ENCODE results near the gene GABBR2.

The GABBR2 gene

GRCh38 chr9:98610711-98611110, 98.0 kb downstream of the GABBR2 start:
- H3K27ac ChIP-seq: no peak overlapping the region
- TF ChIP-seq CTCF (conservative IDR thresholded peaks at IDR 0.05): no peak

- H3K27ac ChIP-seq: no peak overlapping the region
These were observed 98.5 kb downstream of the GABBR2 start for GRCh38 chr9:98610211-98610610.

DNA sequence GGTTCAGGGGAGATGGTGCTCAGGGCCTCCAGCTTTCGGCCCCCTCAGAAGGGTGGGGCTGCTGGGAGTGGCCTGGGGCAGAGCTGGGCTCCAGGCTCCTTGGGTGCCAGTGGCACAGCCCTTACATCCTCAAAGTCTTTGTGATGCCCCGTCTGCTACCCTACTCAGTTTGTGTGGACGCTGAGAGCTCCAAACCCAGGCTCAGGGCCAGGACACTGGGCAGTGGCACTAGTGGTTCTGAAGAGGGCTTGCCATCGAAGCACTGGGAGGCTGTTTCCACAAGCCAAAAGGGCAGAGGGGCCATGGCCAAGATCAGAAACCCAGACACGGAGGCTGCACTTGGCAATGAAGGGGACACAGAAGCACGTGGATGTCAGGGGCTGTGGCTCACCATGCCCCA, 99.1 kb downstream of the GABBR2 start:
- no peak overlapping the region for H3K27ac ChIP-seq
- no peak for TF ChIP-seq CTCF (conservative IDR thresholded peaks at IDR 0.05)

More at GRCh38 chr9:98610211-98610610, 98.5 kb downstream of the GABBR2 start:
- no peak for TF ChIP-seq CTCF (conservative IDR thresholded peaks at IDR 0.05)

GRCh38 chr9:98607787-98608186, 100.9 kb downstream of the GABBR2 start:
- no peak overlapping the region for H3K27ac ChIP-seq
- TF ChIP-seq CTCF (conservative IDR thresholded peaks at IDR 0.05): no peak

DNA sequence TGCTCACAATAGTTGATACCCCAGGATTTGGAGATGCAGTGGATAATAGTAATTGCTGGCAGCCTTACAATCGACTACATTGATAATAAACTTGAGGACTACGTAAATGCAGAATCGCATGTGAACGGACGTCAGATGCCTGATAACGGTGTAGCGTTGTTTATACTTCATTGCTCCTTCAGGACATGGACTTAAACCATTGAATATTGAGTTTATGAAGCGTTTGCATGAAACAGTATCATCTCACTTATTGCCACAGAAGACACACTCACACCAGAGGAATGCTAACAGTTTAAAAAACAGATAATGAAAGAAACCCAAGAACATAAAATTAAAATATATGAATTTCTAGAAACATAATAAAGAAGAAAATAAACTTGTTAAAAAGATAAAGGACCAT, 101.6 kb downstream of the GABBR2 start:
- TF ChIP-seq CTCF (conservative IDR thresholded peaks at IDR 0.05): no peak
- H3K27ac ChIP-seq: no peak overlapping the region

DNA sequence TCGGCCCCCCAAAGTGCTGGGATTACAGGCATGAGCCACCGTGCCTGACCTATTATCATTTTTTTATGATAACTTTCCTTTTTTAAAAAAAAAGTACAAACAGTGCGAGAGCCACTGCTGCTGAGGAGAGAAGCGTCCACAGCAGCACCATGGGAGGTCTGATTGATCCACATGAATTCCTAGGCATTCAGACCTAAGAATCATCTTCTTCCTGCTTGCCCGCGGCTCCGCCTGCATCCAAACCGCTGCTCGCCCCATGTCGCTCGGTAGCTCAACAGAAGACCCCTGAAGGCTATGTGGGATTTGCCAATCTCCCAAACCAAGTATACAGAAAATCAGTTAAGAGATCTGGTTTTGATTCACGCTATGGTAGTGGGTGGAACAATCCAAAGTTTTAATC, 102.0 kb downstream of the GABBR2 start:
- H3K27ac ChIP-seq: no peak overlapping the region

GRCh38 chr9:98605116-98605515, 103.6 kb downstream of the GABBR2 start:
- H3K27ac ChIP-seq: no peak overlapping the region

More for the DNA sequence above, 102.0 kb downstream of the GABBR2 start:
- TF ChIP-seq CTCF (conservative IDR thresholded peaks at IDR 0.05): no peak

More at GRCh38 chr9:98605116-98605515, 103.6 kb downstream of the GABBR2 start:
- TF ChIP-seq CTCF (conservative IDR thresholded peaks at IDR 0.05): no peak

Data from VCaP (cell line).